ENCODE measurements around the gene PLEKHA6. TPM values are rescaled to one million over a fixed set of nuclear protein-coding genes. Genes with fewer than 3 reads are reported as not detected.
"Not testable (repeated sequence)": the region's sequence is repeated elsewhere in the genome, so short reads cannot be mapped to it uniquely, and the experiment has no call there.

PLEKHA6 gene
- total RNA-seq, 1 experiment from 2014 or later, result 0.07 TPM

DNA sequence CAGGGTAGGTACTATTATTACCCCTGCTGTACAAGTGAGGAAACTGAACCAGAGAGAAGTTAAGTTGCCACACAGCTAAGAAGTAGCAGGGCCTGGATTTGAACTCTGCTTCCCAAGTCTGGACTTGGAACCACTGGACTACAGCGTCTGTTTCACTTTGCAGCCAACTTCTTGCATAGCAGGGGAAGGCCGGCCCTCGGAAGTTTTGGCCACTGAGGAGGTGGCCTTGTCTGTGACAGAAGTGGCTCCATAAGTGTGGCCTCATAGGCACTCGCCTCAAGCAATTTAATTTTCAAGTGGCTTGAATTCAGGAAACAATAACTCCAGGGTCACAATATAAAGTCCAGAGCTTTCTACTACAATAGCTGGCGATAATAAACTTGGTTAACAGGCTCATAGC, 41.4 kb downstream of the PLEKHA6 start:
- DNase-seq (ENCODE audit: extremely low read depth, low read depth), result no peak

DNA sequence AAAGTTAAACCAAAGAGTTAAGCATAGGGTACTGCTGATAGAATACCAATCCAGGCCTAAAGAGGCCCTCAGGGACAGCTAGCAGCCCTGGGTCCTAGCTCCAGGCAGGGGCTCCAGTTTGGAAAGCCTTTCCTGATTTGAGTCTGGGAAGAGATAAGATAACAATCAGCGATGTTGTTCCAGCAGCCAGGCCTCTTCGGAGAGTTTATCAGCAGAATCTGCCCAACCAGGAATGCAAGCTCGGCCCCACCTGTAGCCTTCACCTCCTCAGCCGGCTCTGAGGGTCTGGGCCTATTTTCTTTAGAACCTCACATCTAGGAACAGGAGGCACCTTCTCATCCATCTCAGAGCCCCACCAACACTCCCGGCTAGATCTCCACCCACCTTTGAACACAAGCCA, 42.6 kb downstream of the PLEKHA6 start:
- no peak for DNase-seq (ENCODE audit: extremely low read depth, low read depth)

DNA sequence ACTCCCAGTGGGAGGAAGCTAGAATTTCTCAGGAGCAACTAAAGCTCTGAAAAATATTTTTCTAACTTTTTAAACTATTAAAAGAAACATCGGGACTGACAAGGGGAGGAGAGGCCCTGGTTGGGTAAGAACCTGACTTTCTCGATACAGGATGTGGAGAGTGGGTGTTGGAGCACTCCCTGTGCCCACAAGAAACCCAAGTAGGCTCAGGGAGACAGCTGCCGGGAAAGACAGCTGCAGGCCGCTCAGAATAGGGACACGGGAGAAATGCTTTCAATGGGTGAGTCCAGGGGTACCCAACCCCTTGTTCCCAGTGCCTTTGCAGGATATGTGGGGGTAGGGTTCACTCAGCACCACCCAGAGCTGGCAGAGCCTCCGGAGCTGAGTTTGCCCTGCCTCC, 43.6 kb downstream of the PLEKHA6 start:
- DNase-seq (ENCODE audit: extremely low read depth, low read depth), result no peak

DNA sequence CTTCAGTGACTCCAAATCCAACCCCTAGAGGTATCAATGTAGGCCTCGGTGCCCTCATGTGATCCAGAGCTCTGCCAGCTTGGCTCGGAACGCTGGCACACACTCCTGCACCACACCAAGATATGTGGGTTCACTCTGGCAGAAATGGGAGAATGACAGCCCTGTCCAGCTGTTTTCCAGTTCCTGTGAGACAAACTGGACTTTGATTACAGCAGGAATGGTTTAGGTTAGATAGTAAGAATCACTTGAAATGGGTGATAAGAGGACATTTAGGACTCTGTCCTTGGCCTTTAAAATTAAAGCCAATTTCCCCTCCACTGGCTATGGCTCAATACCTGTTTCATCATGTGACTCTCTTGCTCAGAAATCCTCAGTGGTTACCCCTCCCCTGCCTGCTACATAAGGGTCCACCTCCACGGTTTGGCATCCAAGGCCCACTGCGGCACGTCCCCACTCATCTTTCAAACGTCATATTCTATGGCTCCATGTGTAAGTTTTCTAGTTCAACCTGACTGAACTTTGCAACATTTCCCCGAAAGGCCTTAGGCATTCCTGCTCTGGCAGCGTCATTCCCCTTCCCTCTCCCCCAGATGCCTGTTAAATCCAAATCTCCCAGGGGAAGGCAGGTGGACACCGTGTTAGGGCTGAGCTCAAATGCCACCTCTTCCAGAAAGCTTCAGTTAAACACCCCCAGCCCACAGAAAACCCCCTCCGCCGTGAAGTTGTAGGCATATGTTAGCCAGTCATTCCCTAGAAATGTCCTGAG, 44.7 kb downstream of the PLEKHA6 start:
- DNase-seq (ENCODE audit: extremely low read depth, low read depth), result no peak

DNA sequence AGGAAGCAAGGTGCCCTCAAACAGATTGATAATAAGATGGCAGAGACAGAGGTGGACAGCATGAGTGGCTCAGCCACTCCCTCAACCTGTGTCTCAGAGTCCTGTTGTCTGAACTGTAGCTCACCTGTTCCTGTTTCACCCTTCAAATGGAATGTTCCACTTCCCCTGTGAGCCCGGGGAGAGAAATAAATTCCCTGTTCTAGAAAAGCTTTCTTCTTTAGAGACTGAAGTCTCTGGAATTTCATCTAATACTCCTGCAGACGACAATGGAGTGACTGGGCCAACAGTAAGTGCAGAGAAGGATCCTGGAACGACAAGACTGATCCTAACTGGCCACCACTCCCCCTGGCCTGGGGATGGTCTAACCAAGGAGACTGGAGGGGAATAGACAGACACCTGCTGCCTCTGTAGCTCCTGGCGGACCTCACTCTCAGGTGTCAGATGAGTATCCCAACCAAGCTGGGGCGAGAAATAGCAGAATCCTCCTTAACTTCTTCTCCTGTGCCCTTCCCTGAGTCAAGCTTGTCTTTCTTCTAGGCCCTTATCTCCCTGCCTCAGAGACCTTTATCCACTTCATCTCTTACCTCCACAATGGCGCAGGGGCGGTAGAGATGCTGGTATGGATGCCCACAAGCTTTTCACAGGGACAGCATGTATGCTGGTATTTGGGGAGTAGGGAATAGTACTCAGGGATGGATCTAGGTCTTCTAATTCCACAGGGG, 45.4 kb downstream of the PLEKHA6 start:
- no peak for DNase-seq (ENCODE audit: extremely low read depth, low read depth)

DNA sequence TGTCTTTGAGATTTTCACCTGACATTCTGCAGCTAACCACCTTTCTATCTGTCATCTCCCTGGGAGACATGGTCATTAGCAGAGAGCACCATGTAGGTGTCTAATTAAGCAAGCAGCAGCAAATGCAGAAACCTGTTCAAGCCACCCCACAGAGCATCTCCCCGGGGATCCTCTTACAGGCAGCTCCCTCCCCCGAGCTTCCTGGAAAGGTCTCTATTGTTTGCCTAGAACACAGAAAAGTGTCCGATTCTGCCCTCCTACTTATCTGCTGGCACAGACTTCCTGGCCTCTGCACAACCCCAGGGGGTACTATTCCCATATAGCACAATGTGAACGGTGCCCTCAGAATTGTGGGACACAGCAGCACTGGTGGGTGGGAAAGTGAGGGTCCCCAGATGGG, 46.1 kb downstream of the PLEKHA6 start:
- DNase-seq (ENCODE audit: extremely low read depth, low read depth), result no peak

DNA sequence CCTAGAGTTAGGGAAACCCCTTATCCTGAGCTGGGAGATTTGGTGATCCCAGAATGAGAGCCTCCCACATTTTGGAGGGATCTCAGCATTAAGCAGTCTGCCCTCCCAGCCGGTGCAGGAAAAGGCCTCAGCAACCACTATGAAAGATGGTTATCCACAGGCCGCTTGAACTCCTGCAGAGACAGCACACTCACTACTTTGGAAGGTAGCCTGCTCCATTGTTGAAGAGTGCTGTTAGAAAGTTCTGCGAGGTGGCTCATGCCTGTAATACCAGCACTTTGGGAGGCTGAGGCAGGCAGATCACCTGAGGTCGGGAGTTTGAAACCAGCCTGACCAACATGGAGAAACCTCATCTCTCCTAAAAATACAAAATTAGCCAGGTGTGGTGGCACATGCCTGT, 48.8 kb downstream of the PLEKHA6 start:
- not testable (repeated sequence) for DNase-seq (ENCODE audit: extremely low read depth, low read depth)

DNA sequence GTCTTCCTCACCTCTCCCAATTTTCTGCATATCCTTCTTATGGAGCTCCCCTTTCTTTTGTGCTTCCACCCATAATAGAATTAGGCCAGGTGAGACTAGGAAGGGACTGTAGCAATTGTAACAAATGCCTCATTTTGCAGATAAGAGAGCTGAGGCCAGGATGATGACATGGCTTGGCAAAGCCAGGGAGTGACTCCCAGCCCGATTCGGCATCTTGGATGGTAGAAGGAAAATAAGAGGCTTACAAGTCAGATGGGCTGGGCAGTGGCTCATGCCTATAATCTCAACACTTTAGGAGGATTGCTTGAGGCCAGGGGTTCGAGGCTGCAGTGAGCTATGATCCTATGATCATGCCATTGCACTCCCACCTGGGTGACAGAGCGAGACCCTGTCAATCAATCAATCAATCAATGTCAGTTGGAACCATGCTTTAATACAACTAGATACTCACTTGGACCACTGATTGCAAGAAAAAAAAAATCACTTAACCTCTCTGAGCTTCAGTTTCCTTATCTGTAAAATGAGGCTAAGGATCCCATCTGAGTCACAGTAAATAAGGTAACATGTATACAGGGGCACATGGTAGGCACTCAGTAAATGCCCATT, 51.6 kb downstream of the PLEKHA6 start:
- no peak for DNase-seq (ENCODE audit: extremely low read depth, low read depth)

DNA sequence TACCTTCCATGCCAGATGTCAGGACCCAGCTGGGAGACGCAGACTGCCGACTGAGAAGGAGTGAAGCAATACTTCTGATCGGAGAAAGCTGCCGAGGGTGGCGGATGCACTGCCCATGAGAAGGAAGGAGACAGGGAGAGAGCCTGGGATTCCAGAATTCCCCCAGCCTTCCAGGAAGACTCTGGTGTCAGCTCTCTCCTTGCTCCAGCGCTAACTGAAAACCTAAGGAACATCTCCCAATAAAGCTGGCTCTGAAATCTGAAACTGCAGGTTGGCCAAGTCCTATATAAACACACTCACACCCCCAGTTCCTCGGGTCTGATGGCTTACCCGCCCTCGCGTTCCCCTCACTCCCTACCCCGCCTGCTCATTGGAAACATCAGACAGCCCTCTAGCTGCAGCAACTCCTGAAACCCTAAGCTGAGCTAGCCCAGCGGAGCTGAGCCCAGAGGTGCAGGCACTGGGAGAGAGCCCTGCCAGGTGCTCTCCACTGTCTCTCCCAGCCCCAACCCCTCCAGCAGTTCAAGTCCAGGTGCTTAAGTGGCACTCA, 52.3 kb downstream of the PLEKHA6 start:
- no peak for DNase-seq (ENCODE audit: extremely low read depth, low read depth)

DNA sequence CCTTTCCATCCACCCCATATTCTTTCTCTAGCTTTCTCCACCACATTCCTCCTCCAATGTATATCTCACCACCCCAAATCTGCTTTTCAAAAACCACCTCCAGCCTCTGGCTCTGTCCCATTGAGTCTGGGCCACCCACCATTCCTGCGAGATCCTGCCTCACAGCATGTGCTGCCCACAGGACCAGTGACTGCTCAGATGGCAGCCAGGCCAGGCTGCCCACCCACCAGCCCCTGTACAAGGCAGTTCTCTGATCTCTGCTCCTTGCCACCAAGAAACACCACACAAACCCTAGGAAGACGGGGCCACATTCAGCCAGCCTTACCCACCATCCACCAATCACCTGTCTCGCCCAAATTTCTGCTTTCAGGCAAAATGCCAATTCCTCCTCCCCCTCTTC, 53.7 kb downstream of the PLEKHA6 start:
- no peak for DNase-seq (ENCODE audit: extremely low read depth, low read depth)

DNA sequence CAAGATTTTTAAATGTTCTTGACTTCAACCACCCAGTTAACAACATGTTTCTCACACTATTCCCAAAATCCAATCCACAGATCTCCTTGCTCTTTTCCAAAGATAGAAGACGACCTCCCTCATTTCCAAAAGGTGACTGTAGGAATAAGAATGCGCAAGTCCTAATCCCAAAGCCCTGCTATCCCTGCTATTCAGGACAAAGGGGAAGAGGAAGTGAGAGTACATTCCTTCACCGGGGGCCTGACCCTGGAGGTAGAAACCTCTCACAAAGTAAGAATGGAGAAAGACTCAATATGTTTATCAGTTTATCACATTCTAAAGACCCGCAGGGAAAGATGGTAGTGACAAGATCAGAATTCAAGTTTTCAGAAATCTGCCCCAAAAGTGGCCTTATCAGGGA, 55.7 kb downstream of the PLEKHA6 start:
- no peak for DNase-seq (ENCODE audit: extremely low read depth, low read depth)

DNA sequence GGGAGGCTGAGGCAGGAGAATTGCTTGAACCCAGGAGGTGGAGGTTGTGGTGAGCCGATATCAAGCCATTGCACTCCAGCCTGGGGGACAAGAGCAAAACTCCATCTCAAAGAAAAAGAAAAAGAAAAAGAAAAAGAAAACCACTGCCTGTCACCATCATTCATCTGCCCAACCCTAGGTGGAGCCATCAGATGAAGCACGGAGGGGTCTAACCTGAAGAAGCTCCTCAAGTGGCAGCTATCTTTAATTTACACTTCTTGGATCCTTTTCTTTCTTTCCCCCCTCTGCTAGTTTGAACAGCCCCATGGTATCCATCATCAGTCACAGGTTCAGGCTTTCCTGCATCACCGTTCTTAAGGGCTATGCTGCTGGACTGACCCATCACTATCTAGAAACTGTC, 57.0 kb downstream of the PLEKHA6 start:
- no peak for DNase-seq (ENCODE audit: extremely low read depth, low read depth)

DNA sequence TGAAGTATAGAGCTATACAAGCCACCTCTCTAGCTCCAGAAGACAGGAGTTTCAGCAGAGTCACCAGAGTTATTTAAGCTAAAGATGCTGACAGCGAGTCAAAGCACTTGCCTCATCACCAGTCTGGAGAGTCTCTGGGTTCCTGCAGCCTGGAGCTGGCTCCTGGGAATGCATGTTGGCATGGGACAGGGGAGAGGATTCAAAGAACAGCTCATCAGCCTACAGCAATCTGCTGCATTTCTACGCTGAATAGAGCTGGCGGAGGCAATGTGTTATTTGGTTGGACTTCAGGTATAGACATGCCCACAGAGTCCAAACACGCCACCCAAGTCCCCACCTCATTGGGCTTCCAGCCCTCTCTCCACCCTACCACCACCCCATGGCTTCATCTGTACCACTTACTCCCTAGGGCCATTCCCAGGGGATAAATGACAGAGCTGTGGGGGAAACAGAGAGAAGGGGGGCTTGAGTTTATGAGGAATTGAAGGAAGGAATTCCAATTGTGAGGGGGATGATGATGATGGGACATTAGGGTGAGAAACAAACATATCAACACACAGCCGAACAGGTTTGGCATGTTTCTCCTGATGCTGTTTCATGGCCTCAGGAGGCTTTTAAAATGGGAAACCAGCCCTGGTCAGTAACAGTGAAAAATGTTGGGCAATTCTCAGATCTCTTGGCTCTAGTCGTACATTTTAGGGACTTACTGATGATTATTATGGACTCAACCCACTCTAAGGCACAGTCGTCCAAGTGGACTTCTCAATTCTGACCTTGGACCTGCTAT, 58.4 kb downstream of the PLEKHA6 start:
- no peak for DNase-seq (ENCODE audit: extremely low read depth, low read depth)

DNA sequence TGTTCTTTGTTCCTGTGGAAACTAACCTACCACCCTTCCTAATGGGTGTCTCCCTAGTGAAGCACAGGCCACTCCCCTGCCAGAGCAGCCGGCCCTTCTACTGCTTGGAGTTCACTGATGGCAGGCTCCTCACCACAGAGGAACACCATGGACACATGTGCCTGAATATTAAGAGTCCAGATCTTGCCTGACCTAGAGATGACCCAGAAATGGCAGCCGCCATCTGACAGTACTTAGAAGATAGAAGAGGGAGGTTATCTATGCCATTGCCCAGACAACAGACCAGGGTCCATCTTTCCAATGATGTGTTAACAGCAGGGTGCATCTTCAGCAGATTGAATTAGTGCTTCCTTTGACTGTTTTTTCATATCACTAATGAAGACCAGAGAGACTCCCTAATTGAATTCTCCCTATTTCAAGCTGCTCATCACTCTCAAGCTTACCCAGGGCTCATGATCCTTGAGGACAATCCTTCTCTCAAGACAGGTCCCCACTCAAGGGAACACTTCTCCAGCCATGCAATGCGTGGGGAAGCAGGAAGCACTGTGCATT, 59.8 kb downstream of the PLEKHA6 start:
- DNase-seq (ENCODE audit: extremely low read depth, low read depth), result no peak

DNA sequence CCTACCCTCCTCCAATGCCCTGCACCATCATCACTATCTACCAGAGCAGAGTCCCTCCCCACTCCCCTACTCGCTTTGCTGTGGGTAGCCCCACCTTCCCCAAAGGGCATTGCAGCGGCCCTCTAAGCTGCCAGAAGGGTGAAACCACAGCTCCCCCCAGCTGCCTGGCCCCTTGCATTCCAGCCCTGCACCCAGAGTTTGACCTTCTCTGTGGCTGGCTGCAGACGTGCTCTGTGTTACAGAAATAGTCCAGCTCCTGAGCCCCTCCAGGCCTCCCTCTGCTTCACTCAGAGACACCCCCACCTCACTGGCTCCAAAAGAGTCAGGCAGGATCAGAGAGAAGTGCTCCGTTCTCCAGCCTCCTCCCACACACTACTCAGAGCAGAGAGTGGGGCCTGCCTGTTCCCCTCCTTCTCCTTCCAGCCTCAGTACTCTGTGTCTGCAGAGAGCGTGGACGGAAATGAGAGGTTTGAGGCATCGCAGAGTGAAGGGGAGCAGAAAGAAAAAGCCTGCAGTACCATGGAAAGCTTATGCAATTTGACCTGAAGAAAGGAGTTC, 63.2 kb downstream of the PLEKHA6 start:
- no peak for DNase-seq (ENCODE audit: extremely low read depth, low read depth)

DNA sequence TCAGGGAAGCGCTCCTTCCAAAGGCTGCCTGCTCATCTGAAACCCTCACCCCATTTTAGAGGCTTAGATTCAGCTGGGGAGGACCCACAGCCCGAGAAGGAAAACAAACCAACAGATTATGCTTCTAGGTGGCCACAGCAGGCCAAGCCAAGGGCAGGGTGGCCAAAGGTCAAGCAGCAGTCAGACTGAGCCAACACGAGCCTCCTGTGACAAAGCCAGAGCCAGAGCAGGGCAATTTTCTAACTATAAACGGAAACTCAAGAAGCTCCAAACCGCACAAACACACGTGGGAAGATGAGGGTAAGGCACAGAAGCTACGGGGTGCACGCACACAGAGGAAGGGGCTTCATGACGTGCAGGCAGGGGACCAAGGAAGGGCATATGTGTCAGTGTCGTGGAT, 64.1 kb downstream of the PLEKHA6 start:
- no peak for DNase-seq (ENCODE audit: extremely low read depth, low read depth)

DNA sequence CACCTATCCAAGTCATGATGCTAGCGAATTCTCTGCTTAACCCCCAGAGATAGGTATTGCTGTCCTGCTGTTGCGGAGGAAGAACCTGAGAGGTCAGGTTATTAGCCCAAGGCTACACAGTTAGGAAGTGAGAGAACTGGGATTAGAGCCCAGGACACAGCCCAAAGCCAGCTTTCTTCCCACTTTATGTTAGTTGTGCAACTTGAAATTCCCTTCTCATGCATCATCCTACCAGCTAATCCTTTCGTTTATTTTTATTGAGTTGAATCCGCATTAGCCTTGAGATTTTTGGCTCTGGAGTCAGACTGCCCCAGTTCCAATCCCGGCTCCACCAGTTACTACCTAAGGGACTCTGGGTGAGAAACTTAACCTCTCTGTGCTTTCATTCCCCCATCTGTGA, 65.4 kb downstream of the PLEKHA6 start:
- peak; percentile 78 for DNase-seq (ENCODE audit: extremely low read depth, low read depth)

DNA sequence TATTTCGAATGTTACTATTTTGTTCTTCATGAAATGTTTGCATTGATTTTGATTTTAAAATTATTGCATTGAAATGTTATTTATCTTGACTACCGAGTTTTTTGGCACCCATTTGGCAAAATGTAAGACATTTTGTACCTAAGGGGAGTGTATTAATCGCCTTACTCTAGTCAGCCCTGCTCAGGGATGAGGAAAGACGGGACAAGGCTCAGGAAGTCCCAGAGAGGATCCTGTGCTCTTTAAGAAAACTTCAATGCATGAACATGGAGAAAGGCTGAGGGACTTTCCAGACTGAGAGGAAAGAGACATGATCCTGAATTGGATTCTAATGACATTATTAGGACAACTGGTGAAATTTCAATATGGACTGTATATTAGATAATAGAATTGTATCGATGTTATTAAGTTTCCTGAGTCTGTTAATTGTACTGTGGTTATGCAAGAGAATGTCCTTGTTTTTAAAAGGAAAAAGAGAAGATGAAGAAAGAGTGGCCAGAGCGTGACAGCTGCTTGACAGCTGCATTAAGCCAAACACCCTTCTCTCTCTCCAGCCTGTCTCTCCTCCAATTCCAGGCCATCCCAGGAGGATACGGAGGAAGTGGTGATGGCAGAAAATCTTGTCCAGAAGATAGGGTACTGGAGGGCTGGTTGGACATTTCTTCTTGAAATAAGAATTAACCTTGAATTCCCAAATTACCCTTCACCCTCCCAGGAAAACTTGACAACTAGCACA, 66.0 kb downstream of the PLEKHA6 start:
- DNase-seq (ENCODE audit: extremely low read depth, low read depth), result no peak

DNA sequence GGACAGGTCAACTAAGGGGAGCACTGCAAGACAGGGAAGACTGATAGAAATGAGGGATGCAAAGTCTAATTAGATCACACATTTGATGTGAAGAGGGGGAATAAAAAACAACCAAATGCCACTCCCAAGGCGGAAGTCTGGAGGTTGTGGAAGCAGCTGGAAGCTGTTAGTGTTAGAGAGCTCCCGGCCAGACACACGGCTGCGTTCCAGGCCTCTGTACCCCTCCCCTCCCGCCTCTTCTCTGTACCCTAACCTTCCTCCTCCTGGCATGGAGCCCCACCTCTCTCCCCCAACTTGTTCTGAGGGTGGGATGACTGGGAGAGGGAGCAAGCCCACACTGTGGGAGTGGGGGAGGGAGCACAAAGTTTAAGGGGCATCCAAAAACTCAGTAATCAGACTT, 67.0 kb downstream of the PLEKHA6 start:
- no peak for DNase-seq (ENCODE audit: extremely low read depth, low read depth)

DNA sequence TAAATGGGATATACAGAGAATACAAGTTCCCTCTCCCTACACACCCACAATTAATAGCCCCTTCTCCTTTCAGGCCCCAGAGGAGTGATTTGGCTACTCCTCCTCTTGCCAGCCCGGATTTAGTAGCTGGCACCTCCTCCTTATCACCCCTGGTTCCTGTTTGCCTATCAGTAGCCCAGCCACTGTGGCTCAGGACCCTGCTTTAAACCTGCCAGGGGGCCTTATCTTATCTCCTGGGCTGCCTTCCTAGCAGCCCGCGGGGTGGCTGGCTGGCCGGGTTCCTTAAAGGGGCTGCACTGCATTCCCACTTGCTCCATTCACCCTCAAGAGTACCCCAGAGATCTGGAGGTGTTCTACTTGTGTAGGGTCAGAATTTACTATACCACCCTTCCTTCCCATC, 70.4 kb downstream of the PLEKHA6 start:
- DNase-seq (ENCODE audit: extremely low read depth, low read depth), result no peak

Data from NCI-H460 (cell line).